GM19395 (cell line): ENCODE results near the gene CYGB.
"Not testable (repeated sequence)": the region's sequence is repeated elsewhere in the genome, so short reads cannot be mapped to it uniquely, and the experiment has no call there.

Experiments used
- ATAC-seq: cut with Tn5 transposase; IDR thresholded peaks from one replicate; pipeline ENCODE4 v1.9.1; 2021; ENCODE audit warnings: mild to moderate bottlenecking, moderate library complexity; ENCODE audit not compliant: unreplicated experiment

The CYGB gene

GRCh38 chr17:76538941-76539570 is 1.5 kb upstream of the CYGB start:
- ATAC-seq = no peak

- ATAC-seq = no peak
Observed at GRCh38 chr17:76538281-76538931, 897 bp upstream of the CYGB start.

GRCh38 chr17:76537288-76537577 is 276 bp downstream of the CYGB start:
- ATAC-seq = no peak

- ATAC-seq = no peak
Observed at GRCh38 chr17:76536511-76537287, 810 bp downstream of the CYGB start.

GRCh38 chr17:76535788-76536510 is 1.6 kb downstream of the CYGB start:
- no peak for ATAC-seq

GRCh38 chr17:76534831-76535732 is 2.4 kb downstream of the CYGB start:
- no peak for ATAC-seq

- ATAC-seq = not testable (repeated sequence)
Observed at GRCh38 chr17:76533640-76534359, 3.7 kb downstream of the CYGB start.

GRCh38 chr17:76532072-76532651 is 5.3 kb downstream of the CYGB start:
- no peak for ATAC-seq

- ATAC-seq = no peak
Observed at GRCh38 chr17:76531486-76532038, 5.9 kb downstream of the CYGB start.

- no peak for ATAC-seq
Observed at GRCh38 chr17:76530811-76531485, 6.6 kb downstream of the CYGB start.

GRCh38 chr17:76530095-76530723 is 7.3 kb downstream of the CYGB start:
- ATAC-seq = no peak

GRCh38 chr17:76529224-76530094 is 8.1 kb downstream of the CYGB start:
- no peak for ATAC-seq

GRCh38 chr17:76528528-76529223 is 8.8 kb downstream of the CYGB start:
- no peak for ATAC-seq

GRCh38 chr17:76528156-76528527 is 9.4 kb downstream of the CYGB start:
- ATAC-seq = peak; percentile 53

- ATAC-seq = peak; percentile 58
Observed at GRCh38 chr17:76527430-76528111, 9.9 kb downstream of the CYGB start.

GRCh38 chr17:76527016-76527415 is 10.5 kb downstream of the CYGB start:
- not testable (repeated sequence) for ATAC-seq
